Smooth muscle cell (in vitro differentiated cells): ENCODE measurements around the gene IFT52. TPM values are rescaled to one million over a fixed set of nuclear protein-coding genes. Genes with fewer than 3 reads are reported as not detected.

ENCODE experiments used
- DNase-seq: peaks from one replicate; lab custom pipeline; 2025; ENCODE audit not compliant: unreplicated experiment; lab: John Stamatoyannopoulos, UW
- H2AFZ ChIP-seq: fragments of 200-600 bp; sonication (generic); 2 replicates; pipeline ENCODE4 v1.6.0; 2016; ENCODE audit warnings: antibody characterized with exemption, low read depth, mild to moderate bottlenecking
- H3F3A ChIP-seq: fragments of 200-600 bp; sonication (generic); 2 replicates; pipeline ENCODE4 v1.6.0; 2017; ENCODE audit warnings: antibody characterized with exemption, low read depth
- H3K27ac ChIP-seq: fragments of 200-600 bp; sonication (generic); 2 replicates; pipeline ENCODE4 v1.5.1; 2016; ENCODE audit warnings: low read depth, mild to moderate bottlenecking
- H3K27me3 ChIP-seq: fragments of 200-600 bp; sonication (generic); 2 replicates; pipeline ENCODE4 v1.6.1; 2016; ENCODE audit warnings: low read depth, mild to moderate bottlenecking
- H3K36me3 ChIP-seq: fragments of 200-600 bp; sonication (generic); 2 replicates; pipeline ENCODE4 v1.5.1; 2016; ENCODE audit warnings: low read depth
- H3K4me1 ChIP-seq: fragments of 200-600 bp; sonication (generic); 2 replicates; pipeline ENCODE4 v1.5.1; 2016; ENCODE audit warnings: low read depth
- H3K4me2 ChIP-seq: fragments of 200-600 bp; sonication (generic); 2 replicates; pipeline ENCODE4 v1.6.0; 2016; ENCODE audit warnings: mild to moderate bottlenecking
- H3K4me3 ChIP-seq: fragments of 200-600 bp; sonication (generic); 2 replicates; pipeline ENCODE4 v1.5.1; 2016; ENCODE audit warnings: mild to moderate bottlenecking
- H3K79me2 ChIP-seq: fragments of 200-600 bp; sonication (generic); 2 replicates; pipeline ENCODE4 v1.6.0; 2016; ENCODE audit warnings: low read depth, mild to moderate bottlenecking
- H3K9ac ChIP-seq: fragments of 200-600 bp; sonication (generic); 2 replicates; pipeline ENCODE4 v1.6.0; 2016; ENCODE audit warnings: low read depth
- H3K9me3 ChIP-seq: fragments of 200-600 bp; sonication (generic); replicated peaks from 2 replicates; pipeline ENCODE4 v1.5.1; 2016; ENCODE audit warnings: low read depth
- H4K20me1 ChIP-seq: fragments of 200-600 bp; sonication (generic); 2 replicates; pipeline ENCODE4 v1.6.0; 2016; ENCODE audit warnings: low read depth
- CTCF ChIP-seq: fragments of 200-600 bp; sonication (generic); IDR thresholded peaks from 2 replicates; pipeline ENCODE4 v1.5.1; 2017; ENCODE audit warnings: borderline replicate concordance, mild to moderate bottlenecking, antibody characterized with exemption; ENCODE audit not compliant: insufficient read depth, poor library complexity, severe bottlenecking
- WGBS: methylation state at CpG from one replicate; pipeline ENCODE4 v1.1.7; 2016; ENCODE audit warnings: low lambda C conversion rate; 5-methylcytosine and 5-hydroxymethylcytosine counted together
- polyA plus RNA-seq: library from polyadenylated mRNA; unstranded; fragments of >200 nt; fragmentation: Nextera tagmentation; extraction: Ambion mirVana; gene quantifications from 2 replicates; pipeline ENCODE4 v1.2.1, GENCODE V29; 2016
- total RNA-seq: library from RNA; depleted of rRNA; stranded (reverse); fragments of >200 nt; gene quantifications from 2 replicates; pipeline ENCODE4 v1.2.3, GENCODE V29; 2014

Gene IFT52
- total and polyA plus RNA-seq, 2 experiments from 2014 or later = 46.5 to 51.0 TPM

DNA sequence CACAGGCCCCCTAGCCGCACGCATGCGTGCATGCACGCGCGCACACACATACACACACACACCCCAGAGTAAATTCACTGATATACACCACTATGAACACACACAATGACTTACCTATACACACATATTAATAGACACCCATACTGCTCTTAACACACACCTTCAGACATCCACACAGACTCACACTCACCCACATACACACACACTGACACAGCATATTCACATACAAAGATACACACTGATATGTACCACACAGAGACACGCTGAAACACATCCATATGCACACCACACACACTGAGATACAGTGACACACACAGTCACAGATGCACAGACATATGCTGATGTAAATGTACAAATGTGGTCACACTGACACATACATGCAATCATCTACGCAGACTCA is 26.3 kb upstream of the IFT52 start:
- Histone ChIP-seq H3K9ac (no peak overlapping the region), H3K4me3 (no peak overlapping the region), H3K79me2 (no peaks in the 10 kb centered on the region), H3K27ac (no peak overlapping the region), H2AFZ (no peak overlapping the region), H3K9me3 (no peaks in the 10 kb centered on the region), H3K36me3 (no peaks in the 10 kb centered on the region), H3K4me1 (no peaks in the 10 kb centered on the region), H3F3A (no peaks in the 10 kb centered on the region), H3K4me2 (no peak overlapping the region), H3K27me3 (no peaks in the 10 kb centered on the region), H4K20me1 (no peaks in the 10 kb centered on the region)
- TF ChIP-seq CTCF = no peak
- DNase-seq = no peak
- 97% methylated on average over 5 of the region's 8 CpGs for WGBS

GRCh38 chr20:43564993-43565757 is 25.6 kb upstream of the IFT52 start:
- H3K4me2 ChIP-seq = no peak overlapping the region
- no peaks in the 10 kb centered on the region for H3K4me1 ChIP-seq
- no peak overlapping the region for H3K9ac ChIP-seq
- H3K36me3 ChIP-seq = no peaks in the 10 kb centered on the region
- no peak overlapping the region for H2AFZ ChIP-seq
- WGBS = 84% methylated on average over 18 of the region's 18 CpGs
- no peaks in the 10 kb centered on the region for H3F3A ChIP-seq
- no peak overlapping the region for H3K27ac ChIP-seq
- no peak for DNase-seq
- no peak overlapping the region for H3K4me3 ChIP-seq
- no peaks in the 10 kb centered on the region for H3K79me2 ChIP-seq
- H3K27me3 ChIP-seq = no peaks in the 10 kb centered on the region
- no peak for TF ChIP-seq CTCF
- no peaks in the 10 kb centered on the region for H3K9me3 ChIP-seq
- no peaks in the 10 kb centered on the region for H4K20me1 ChIP-seq

- Histone ChIP-seq H3K4me2 (no peak overlapping the region), H3F3A (no peaks in the 10 kb centered on the region), H3K4me1 (no peaks in the 10 kb centered on the region), H3K79me2 (no peaks in the 10 kb centered on the region), H3K4me3 (no peak overlapping the region), H3K9ac (no peak overlapping the region), H3K27ac (no peak overlapping the region), H2AFZ (no peak overlapping the region), H3K36me3 (no peaks in the 10 kb centered on the region), H3K27me3 (no peaks in the 10 kb centered on the region), H3K9me3 (no peaks in the 10 kb centered on the region), H4K20me1 (no peaks in the 10 kb centered on the region)
- TF ChIP-seq CTCF = no peak
- no peak for DNase-seq
- WGBS = 96% methylated on average over 4 of the region's 4 CpGs
Measured at GRCh38 chr20:43565758-43566104, 25.0 kb upstream of the IFT52 start.

DNA sequence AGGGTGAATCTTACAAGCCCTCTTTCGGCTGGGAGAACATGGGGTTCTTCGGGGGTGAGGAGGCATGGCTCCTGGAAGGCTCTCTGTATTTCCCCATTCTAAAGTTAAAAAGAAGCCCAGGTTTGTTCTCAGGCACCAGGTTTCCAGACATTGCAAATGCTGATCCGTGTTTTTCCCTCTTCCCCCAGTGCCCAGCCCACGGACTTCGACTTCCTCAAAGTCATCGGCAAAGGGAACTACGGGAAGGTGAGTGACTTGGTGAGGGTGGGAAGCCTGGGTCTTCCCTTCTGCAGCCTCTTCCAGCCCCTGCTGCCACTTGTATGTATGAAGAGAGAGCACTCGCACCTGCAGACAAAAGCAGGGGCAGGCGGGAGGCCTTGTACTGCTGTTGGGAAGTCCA is 23.3 kb upstream of the IFT52 start:
- no peaks in the 10 kb centered on the region for H4K20me1 ChIP-seq
- no peaks in the 10 kb centered on the region for H3F3A ChIP-seq
- no peak overlapping the region for H3K4me2 ChIP-seq
- no peak overlapping the region for H3K9ac ChIP-seq
- no peak overlapping the region for H2AFZ ChIP-seq
- no peaks in the 10 kb centered on the region for H3K79me2 ChIP-seq
- no peaks in the 10 kb centered on the region for H3K27me3 ChIP-seq
- H3K27ac ChIP-seq = no peak overlapping the region
- no peak overlapping the region for H3K4me3 ChIP-seq
- no peaks in the 10 kb centered on the region for H3K36me3 ChIP-seq
- no peaks in the 10 kb centered on the region for H3K9me3 ChIP-seq
- no peaks in the 10 kb centered on the region for H3K4me1 ChIP-seq
- WGBS = 93% methylated on average over 9 of the region's 9 CpGs
- TF ChIP-seq CTCF = no peak
- no peak for DNase-seq
